Astrocyte (in vitro differentiated cells and primary cell): ENCODE data around the gene SFTPD.

Experiments
- CTCF ChIP-seq: IDR thresholded peaks from 2 replicates; pipeline ENCODE4 v1.5.1; 2011; ENCODE audit warnings: low read depth, mild to moderate bottlenecking, inconsistent platforms, low read length, moderate library complexity; ENCODE audit not compliant: insufficient read depth
- EZH2 ChIP-seq: IDR thresholded peaks from 2 replicates; pipeline ENCODE4 v1.6.1; 2012; ENCODE audit warnings: mild to moderate bottlenecking, low read length, inconsistent platforms; ENCODE audit not compliant: insufficient read depth

DNA sequence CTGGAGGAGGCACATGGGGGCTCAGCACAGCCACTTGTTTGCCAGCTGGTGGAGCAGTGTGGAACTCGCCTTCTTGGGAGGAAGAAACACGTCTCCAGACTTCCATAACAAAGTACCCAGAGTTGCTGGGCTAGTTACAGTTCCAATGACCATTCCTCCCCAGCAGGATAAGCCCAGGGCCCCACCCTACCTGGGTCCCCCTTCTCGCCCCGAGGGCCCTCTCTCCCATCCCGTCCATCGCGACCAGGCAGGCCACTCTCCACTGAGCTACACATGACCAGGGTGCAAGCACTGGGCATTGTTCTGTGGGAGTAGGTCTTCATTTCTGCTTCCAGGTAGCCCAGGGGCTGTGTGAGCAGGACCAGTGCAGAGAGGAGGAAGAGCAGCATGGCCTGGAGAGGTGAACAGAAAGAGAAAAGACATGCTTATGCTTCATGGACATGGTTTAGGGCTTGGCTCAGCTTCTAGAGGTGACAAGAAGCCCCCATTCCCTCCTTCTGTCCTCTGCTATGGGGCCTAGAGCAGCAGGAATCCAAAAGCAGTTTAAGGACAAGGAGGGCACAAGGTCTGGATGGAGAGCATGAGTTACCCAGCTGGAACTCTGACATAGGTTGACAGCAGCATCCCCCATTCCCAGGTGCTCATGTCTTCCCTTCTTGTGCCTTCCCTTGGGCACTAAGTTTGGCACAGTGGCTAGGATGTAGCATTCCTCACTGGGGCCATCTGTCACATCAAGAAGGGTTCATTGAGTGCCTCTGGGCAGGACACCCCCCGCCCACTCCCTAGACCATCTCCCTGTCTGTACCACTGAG, 2.4 kb downstream of the SFTPD start:
- TF ChIP-seq EZH2 (no peak), CTCF (no peak)
